Neutrophil (primary cell): ENCODE measurements around the gene KCNIP1.

Experiments
- H3K27ac ChIP-seq: fragments of 200-600 bp; sonication (generic); 2 replicates; pipeline ENCODE4 v1.5.1; 2016; ENCODE audit warnings: mild to moderate bottlenecking, moderate library complexity
- H3K27me3 ChIP-seq: fragments of 200-600 bp; sonication (generic); 2 replicates; pipeline ENCODE4 v1.6.0; 2016; ENCODE audit warnings: mild to moderate bottlenecking
- H3K36me3 ChIP-seq: fragments of 200-600 bp; sonication (generic); 2 replicates; pipeline ENCODE4 v1.5.1; 2017
- H3K4me1 ChIP-seq, 2 experiments: fragments of 200-600 bp in 1 of 2; sonication (generic) in 1 of 2; 1 replicate in 1 of 2; 2 replicates in 1 of 2; pipeline versions ENCODE4 v1.5.1 to v1.6.1; 2013 to 2016; ENCODE audit warnings: low read depth in 1 of 2, low read length in 1 of 2, mild to moderate bottlenecking in 1 of 2, moderate library complexity in 1 of 2; ENCODE audit not compliant: control insufficient read depth in 1 of 2, insufficient read depth in 1 of 2
- H3K4me3 ChIP-seq, 2 experiments: fragments of 200-600 bp in 1 of 2; sonication (generic) in 1 of 2; 1 replicate in 1 of 2; 2 replicates in 1 of 2; pipeline ENCODE4 v1.5.1; 2013 to 2016; ENCODE audit warnings: low read depth in 1 of 2, low read length in 1 of 2, mild to moderate bottlenecking in 1 of 2, moderate library complexity in 1 of 2
- H3K9me3 ChIP-seq: fragments of 200-600 bp; sonication (generic); 2 replicates; pipeline ENCODE4 v1.5.1; 2016
- CTCF ChIP-seq: fragments of 200-600 bp; sonication (generic); IDR thresholded peaks from 2 replicates; pipeline ENCODE4 v1.5.1; 2016; ENCODE audit warnings: antibody characterized with exemption

Gene KCNIP1

GRCh38 chr5:170747851-170748250 lies 244.0 kb downstream of the KCNIP1 start:
- H3K27me3 ChIP-seq = peaks cover 72% of the 10 kb centered on the region
- TF ChIP-seq CTCF = no peak

GRCh38 chr5:170748951-170749471 lies 245.2 kb downstream of the KCNIP1 start:
- H3K27me3 ChIP-seq = peaks cover 60% of the 10 kb centered on the region
- H3K9me3 ChIP-seq = no peaks in the 10 kb centered on the region
- H3K27ac ChIP-seq = no peak overlapping the region
- H3K4me1 ChIP-seq = no peaks in the 10 kb centered on the region
- no peak overlapping the region for H3K4me3 ChIP-seq
- no peaks in the 10 kb centered on the region for H3K36me3 ChIP-seq
- TF ChIP-seq CTCF = no peak

More at GRCh38 chr5:170747851-170748250, 244.0 kb downstream of the KCNIP1 start:
- H3K4me1 ChIP-seq = no peaks in the 10 kb centered on the region
- H3K9me3 ChIP-seq = no peaks in the 10 kb centered on the region
- no peak overlapping the region for H3K27ac ChIP-seq
- H3K36me3 ChIP-seq = no peaks in the 10 kb centered on the region
- no peak overlapping the region for H3K4me3 ChIP-seq

- Histone ChIP-seq H3K4me3 (no peak overlapping the region), H3K9me3 (no peaks in the 10 kb centered on the region), H3K27me3 (peaks cover 51% of the 10 kb centered on the region), H3K36me3 (no peaks in the 10 kb centered on the region), H3K27ac (no peak overlapping the region), H3K4me1 (no peaks in the 10 kb centered on the region)
- TF ChIP-seq CTCF = no peak
Observed at GRCh38 chr5:170749911-170750431, 246.2 kb downstream of the KCNIP1 start.

GRCh38 chr5:170750791-170751190 lies 247.0 kb downstream of the KCNIP1 start:
- H3K27ac ChIP-seq = no peak overlapping the region
- no peaks in the 10 kb centered on the region for H3K4me1 ChIP-seq
- H3K9me3 ChIP-seq = no peaks in the 10 kb centered on the region

GRCh38 chr5:170751631-170752030 lies 247.8 kb downstream of the KCNIP1 start:
- no peak overlapping the region for H3K27ac ChIP-seq
- H3K4me1 ChIP-seq = no peaks in the 10 kb centered on the region
- no peak for TF ChIP-seq CTCF
- peaks cover 34% of the 10 kb centered on the region for H3K27me3 ChIP-seq
- no peak overlapping the region for H3K4me3 ChIP-seq
- no peaks in the 10 kb centered on the region for H3K9me3 ChIP-seq
- H3K36me3 ChIP-seq = no peaks in the 10 kb centered on the region

More at GRCh38 chr5:170750791-170751190, 247.0 kb downstream of the KCNIP1 start:
- TF ChIP-seq CTCF = no peak
- Histone ChIP-seq H3K27me3 (peaks cover 42% of the 10 kb centered on the region), H3K4me3 (no peak overlapping the region), H3K36me3 (no peaks in the 10 kb centered on the region)
